HG02885 (cell line): Measurements from ENCODE around the gene SOX1.

Experiments
- ATAC-seq: cut with Tn5 transposase; IDR thresholded peaks from one replicate; pipeline ENCODE4 v1.9.1; 2021; ENCODE audit warnings: mild to moderate bottlenecking; ENCODE audit not compliant: unreplicated experiment, poor library complexity

The SOX1 gene

DNA sequence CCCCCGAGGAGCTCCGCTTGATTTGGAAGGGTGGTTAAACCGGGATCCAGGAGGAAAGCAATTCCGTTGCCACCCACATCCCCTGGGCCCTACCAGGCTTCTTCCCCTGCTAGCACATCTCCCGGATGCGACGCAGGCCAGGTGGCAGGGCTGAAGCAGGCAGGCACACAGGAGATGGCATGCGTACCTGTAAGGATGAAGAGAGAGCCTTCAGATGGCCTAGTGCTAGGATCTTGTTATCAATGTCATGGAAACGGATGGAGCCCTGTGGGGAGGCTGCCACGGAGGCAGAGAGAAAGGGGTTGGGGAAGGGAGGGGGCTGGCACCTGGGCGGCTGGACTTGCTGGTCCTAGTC is 8.5 kb upstream of the SOX1 start:
- ATAC-seq = no peak

DNA sequence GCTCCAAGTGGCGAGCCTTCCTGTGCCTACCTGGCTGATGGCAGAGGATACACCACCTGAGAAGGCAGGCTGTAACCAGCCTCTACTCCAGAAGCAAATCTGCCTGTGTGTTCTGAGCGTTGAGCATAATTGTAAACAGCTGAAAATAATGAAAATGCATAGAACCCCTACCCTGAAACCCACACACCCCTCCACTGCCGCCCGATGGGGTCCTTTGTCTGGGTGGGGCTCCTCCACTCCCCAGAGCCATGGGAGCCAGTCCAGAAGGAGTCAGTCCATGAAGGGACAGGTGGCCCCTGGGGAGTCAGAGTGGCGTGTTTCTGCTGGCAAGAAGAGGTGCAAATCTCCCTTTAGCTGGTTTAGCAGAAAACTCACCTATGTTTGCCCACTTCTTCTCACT is 8.0 kb upstream of the SOX1 start:
- no peak for ATAC-seq

DNA sequence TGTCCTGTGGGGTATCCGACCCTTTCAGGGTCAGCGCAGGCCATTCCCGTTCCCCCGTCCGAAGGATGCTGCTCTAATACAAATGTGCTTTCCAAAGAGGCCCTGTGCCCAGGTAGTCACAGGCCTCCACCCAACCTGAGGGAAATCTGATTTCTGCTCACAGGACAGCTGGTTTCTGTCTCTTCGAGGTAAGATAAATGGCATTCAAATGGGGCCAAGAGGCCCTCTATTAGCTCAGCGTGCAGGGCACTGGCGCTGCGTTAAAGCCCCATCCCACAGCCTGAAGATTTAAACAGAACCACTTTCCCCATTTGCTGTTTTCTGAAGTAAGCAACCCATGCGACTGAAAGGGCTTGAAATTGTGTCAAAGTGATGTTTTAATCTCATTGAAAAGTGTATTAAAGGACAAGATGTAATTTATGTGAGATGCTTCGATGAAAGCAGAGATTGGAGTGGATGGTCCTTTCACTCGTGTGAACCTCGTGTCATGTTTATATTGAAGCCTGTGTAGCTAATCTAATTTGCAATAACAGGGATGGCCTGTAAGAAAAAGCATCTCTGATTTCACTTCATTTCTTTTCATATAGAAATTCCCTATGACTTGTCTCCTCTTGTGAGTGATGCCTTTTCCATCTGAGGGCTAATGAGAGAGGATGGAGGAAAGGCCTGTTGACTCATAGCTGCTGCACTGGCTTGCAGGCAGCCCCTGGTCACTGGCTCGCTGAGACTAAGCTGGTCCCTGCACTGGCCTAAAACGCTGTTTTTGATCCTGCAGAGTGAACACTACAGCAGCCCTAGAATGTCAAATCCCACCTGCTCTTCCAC is 7.3 kb upstream of the SOX1 start:
- ATAC-seq = no peak

DNA sequence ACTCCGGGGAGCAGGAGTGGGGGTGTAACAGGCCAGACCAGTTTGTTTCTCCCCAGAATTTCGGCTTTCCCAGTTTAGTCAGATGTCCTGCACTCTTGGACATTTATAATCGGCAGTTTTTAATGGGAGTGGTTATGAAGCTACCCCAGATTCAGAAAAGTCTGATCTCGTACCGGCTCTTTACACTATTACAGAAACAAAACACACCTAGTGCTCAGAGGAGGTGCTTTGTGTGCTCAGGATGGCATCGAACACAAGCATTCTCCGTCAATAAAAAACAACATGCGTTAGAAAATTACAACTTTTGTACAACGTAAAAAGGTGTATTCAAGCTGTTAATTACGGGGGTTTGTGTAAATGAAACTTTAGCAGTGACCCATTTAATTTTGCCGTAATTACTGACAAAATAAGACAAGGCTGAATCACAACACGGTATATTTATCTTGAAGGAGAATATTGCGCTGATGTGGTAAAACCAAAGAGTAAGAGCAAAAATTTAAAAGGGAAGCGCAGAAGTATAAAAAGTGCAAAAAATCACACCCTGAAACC is 6.6 kb upstream of the SOX1 start:
- no peak for ATAC-seq

DNA sequence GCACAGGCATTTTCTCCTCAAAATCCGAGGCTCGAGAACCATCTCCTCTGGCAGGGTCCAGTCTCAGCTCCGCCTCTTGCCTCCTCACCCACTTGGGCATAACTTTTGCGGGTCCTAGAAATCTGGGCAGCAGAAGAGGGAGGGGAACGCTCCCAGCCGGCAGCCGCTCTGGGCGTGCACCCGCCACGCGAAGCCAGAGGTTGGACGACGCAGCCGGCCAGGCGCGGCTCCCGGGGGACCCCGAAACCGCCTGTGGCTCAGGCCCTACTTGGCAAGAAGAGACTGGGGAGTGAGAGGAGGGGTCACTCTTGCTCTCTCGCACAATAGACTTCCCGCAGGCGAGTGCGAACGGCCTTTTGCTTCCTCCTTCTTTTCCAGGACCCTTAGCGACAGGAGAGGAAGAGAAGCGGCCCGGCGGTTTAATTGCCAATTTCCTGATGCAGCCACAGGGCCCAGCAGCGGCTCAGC is 6.0 kb upstream of the SOX1 start:
- no peak for ATAC-seq

- no peak for ATAC-seq
These were observed 5.4 kb upstream of the SOX1 start for GRCh38 chr13:112061367-112062061.

DNA sequence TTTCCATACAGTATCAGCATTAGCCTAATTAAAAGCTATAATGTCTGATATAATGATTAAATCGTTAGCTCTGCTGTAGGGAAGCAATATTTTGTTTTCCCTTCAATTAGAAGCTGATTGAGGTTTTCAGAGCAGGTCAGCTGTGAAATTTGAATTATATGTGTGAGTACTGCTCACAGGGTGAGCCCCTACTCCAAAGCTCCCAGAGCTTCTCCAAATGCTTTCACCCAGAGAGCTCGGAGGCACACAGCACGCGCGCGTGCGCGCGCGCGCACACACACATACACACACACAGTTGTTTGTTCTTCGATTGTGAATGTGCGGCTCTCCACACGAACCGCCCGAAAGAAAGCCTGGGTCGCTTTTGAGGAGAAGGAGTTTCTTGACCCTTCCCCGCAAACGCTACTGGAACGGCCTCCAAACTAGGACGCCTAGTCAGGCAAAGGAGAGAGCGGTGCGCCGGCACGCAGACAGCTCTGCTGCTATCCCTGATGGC is 4.8 kb upstream of the SOX1 start:
- ATAC-seq = no peak

GRCh38 chr13:112062571-112063570 is 4.1 kb upstream of the SOX1 start:
- ATAC-seq = no peak

- no peak for ATAC-seq
These were observed 3.1 kb upstream of the SOX1 start for GRCh38 chr13:112063807-112064206.

DNA sequence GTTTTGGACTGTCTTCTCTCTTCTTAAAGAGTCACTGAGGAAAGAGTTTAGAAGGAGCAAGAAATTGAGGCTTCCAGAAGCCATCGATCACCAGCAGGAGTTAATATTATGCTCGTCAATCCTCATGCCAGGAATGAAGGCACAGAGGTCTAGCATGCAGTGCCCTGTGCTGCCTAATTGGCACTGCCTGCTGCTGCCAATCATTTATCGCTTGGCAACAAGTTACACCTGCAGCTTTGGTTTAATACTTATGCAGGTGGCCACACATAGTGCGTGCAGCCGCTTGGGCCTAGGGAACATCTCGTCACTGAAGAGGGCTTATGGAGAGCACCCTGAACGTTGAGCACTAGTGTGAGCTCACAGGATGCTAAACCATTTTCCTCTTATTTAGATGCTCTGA is 2.7 kb upstream of the SOX1 start:
- ATAC-seq = no peak

DNA sequence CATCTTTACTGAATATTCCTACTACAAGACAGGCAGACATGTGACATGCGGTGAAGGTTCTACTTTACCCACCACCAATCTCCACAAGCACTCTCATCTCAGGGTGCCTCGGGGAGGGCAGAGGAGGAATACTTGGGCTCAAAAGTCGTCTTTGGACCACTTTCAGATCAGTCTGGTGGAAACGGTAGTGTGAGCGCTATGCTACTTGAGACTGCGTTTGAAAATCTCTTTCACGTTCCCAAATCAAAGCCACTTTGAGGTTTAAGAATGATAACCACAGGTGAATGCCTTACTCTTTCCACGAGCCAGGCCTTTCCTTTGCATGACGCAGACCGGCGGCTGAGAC is 1.5 kb upstream of the SOX1 start:
- no peak for ATAC-seq

- no peak for ATAC-seq
These were observed 904 bp upstream of the SOX1 start for GRCh38 chr13:112065867-112066623.

GRCh38 chr13:112066624-112067004 is 335 bp upstream of the SOX1 start:
- no peak for ATAC-seq

- ATAC-seq = no peak
These were observed 1.1 kb downstream of the SOX1 start for GRCh38 chr13:112067871-112068539.

DNA sequence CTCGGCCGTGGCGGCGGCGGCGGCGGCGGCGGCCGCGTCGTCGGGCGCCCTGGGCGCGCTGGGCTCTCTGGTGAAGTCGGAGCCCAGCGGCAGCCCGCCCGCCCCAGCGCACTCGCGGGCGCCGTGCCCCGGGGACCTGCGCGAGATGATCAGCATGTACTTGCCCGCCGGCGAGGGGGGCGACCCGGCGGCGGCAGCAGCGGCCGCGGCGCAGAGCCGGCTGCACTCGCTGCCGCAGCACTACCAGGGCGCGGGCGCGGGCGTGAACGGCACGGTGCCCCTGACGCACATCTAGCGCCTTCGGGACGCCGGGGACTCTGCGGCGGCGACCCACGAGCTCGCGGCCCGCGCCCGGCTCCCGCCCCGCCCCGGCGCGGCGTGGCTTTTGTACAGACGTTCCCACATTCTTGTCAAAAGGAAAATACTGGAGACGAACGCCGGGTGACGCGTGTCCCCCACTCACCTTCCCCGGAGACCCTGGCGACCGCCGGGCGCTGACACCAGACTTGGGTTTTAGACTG is 1.7 kb downstream of the SOX1 start:
- ATAC-seq = no peak

GRCh38 chr13:112069061-112069844 is 2.3 kb downstream of the SOX1 start:
- ATAC-seq = no peak

- ATAC-seq = no peak
These were observed 2.9 kb downstream of the SOX1 start for GRCh38 chr13:112069845-112070251.

- no peak for ATAC-seq
These were observed 4.3 kb downstream of the SOX1 start for GRCh38 chr13:112071102-112071722.
